Right lobe of liver (tissue), 6 donors: ENCODE data around the gene SCN4A. TPM values are rescaled to one million over a fixed set of nuclear protein-coding genes. Genes with fewer than 3 reads are reported as not detected.
"Not testable (repeated sequence)": the region's sequence is repeated elsewhere in the genome, so short reads cannot be mapped to it uniquely, and the experiment has no call there.

Experiments used
- ATAC-seq, 4 donors: fragments of 200-7000 bp; cut with Tn5 transposase; one replicate each; pipeline ENCODE4 v1.9.1; 2020; ENCODE audit warnings: mild to moderate bottlenecking in 4 of 4, moderate library complexity in 4 of 4
- DNase-seq, 3 donors: peaks; one replicate each; pipeline ENCODE4 v3.0.0-alpha.2; 2020
- H3K27ac ChIP-seq, 3 donors: fragments of 200-600 bp; one replicate each; pipeline ENCODE4 v1.8.0; 2022
- H3K27me3 ChIP-seq, 2 donors: fragments of 200-600 bp; one replicate each; pipeline ENCODE4 v1.8.0; 2022
- H3K36me3 ChIP-seq, 4 donors: fragments of 200-600 bp; sonication (generic) in 1 of 4; one replicate each; pipeline versions ENCODE4 v1.5.1 to v1.8.0; 2017 to 2022; ENCODE audit warnings: control low read depth in 1 of 4
- H3K4me1 ChIP-seq, 4 donors: fragments of 200-600 bp; sonication (generic) in 1 of 4; one replicate each; pipeline versions ENCODE4 v1.5.1 to v1.8.0; 2017 to 2022; ENCODE audit warnings: control low read depth in 1 of 4
- H3K4me3 ChIP-seq, 3 donors: fragments of 200-600 bp; one replicate each; pipeline ENCODE4 v1.8.0; 2022
- H3K9me3 ChIP-seq, 4 donors: fragments of 200-600 bp; sonication (generic) in 1 of 4; one replicate each; pipeline versions ENCODE4 v1.5.1 to v1.8.0; 2017 to 2022; ENCODE audit warnings: control low read depth in 1 of 4
- POLR2A ChIP-seq: fragments of 450-650 bp; IDR thresholded peaks from one replicate; pipeline ENCODE4 v1.6.1; 2017; ENCODE audit warnings: antibody characterized with exemption, mild to moderate bottlenecking
- WGBS: methylation state at CpG from one replicate; pipeline ENCODE4 v1.1.6; 2018; ENCODE audit warnings: low coverage, low lambda C conversion rate; ENCODE audit not compliant: insufficient coverage; ENCODE audit errors: missing lambda C conversion rate; 5-methylcytosine and 5-hydroxymethylcytosine counted together
- intact Hi-C, 2 donors: fragments of 100-400 bp; cut with DNase I; formaldehyde crosslinking; loops; one replicate each; pipeline versions ENCODE4 v1.11.2 to v1.14.1; 2022
- total RNA-seq, 6 experiments: library from RNA; depleted of rRNA in 2 of 6; stranded (reverse); fragments of >200 nt in 2 of 6; fragmentation: NEBNext Ultra II Directional in 3 of 6; extraction: Animal tissue kit (Norgen Biotek cat#: 25700) in 3 of 6; gene quantifications; one replicate each; pipeline versions ENCODE4 v1.1.0 to v1.2.4, GENCODE V29; 2016 to 2023
- TF ChIP-seq, protein P1 (sequence below), 4 donors: fragments of 200-600 bp in 3 of 4; fragments of 450-650 bp in 1 of 4; IDR thresholded peaks; one replicate each; pipeline versions ENCODE4 v1.5.1 to v1.8.0; 2016 to 2022; ENCODE audit warnings: antibody characterized with exemption in 4 of 4, mild to moderate bottlenecking in 2 of 4
- donor health status: DM: no; HTN: yes; CAD: no.
- donor health status: DM: no; HTN: no; CAD: no.
- donor health status: DM: no; HTN: no; CAD: no.
- donor health status: DM: no; HTN: yes; CAD: no.
- donor health status: DM: no; HTN: yes; CAD: no.

Gene SCN4A
- total RNA-seq, 6 experiments from 2014 or later = 0.10 to 1.4 (median 0.20) TPM

GRCh38 chr17:63910096-63910495, 62.6 kb downstream of the SCN4A start:
- H3K4me1 ChIP-seq = no peaks in the 10 kb centered on the region
- no peak for TF ChIP-seq POLR2A
- TF ChIP-seq, protein P1, sequence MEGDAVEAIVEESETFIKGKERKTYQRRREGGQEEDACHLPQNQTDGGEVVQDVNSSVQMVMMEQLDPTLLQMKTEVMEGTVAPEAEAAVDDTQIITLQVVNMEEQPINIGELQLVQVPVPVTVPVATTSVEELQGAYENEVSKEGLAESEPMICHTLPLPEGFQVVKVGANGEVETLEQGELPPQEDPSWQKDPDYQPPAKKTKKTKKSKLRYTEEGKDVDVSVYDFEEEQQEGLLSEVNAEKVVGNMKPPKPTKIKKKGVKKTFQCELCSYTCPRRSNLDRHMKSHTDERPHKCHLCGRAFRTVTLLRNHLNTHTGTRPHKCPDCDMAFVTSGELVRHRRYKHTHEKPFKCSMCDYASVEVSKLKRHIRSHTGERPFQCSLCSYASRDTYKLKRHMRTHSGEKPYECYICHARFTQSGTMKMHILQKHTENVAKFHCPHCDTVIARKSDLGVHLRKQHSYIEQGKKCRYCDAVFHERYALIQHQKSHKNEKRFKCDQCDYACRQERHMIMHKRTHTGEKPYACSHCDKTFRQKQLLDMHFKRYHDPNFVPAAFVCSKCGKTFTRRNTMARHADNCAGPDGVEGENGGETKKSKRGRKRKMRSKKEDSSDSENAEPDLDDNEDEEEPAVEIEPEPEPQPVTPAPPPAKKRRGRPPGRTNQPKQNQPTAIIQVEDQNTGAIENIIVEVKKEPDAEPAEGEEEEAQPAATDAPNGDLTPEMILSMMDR (IDR thresholded peaks at IDR 0.05) = no peak
- H3K9me3 ChIP-seq = no peaks in the 10 kb centered on the region
- H3K27ac ChIP-seq = no peak overlapping the region
- no peak overlapping the region for H3K4me3 ChIP-seq
- intact Hi-C loops = loop anchor here in 1 of 2 donors (5.0 to 10.0 kb wide), 2 partner anchors 117 to 225 kb away; partner anchors contain the start of gene ERN1
- DNase-seq (no peak), ATAC-seq (no peak)
- 60% methylated on average over 1 of the region's 14 CpGs for WGBS
- no peaks in the 10 kb centered on the region for H3K36me3 ChIP-seq
- H3K27me3 ChIP-seq = no peaks in the 10 kb centered on the region

GRCh38 chr17:63909586-63909985, 63.1 kb downstream of the SCN4A start:
- intact Hi-C loops, H3K9me3 ChIP-seq, H3K4me3 ChIP-seq, ATAC-seq, H3K27ac ChIP-seq, H3K4me1 ChIP-seq, H3K27me3 ChIP-seq, DNase-seq, H3K36me3 ChIP-seq: not testable (repeated sequence)
- no CpG with 5 or more reads among the region's 10 CpGs for WGBS

GRCh38 chr17:63907161-63907778, 65.4 kb downstream of the SCN4A start:
- H3K27me3 ChIP-seq, intact Hi-C loops, DNase-seq, H3K9me3 ChIP-seq, H3K4me1 ChIP-seq, H3K27ac ChIP-seq, H3K36me3 ChIP-seq, H3K4me3 ChIP-seq: not testable (repeated sequence)
- TF ChIP-seq, protein P1 (IDR thresholded peaks at IDR 0.05) = peak in 1 of 4 donors; percentile 4
- WGBS = 46% methylated on average over 11 of the region's 12 CpGs
- peak in 3 of 4 donors; percentile 16 to 49 (median 40) for ATAC-seq

- DNase-seq, intact Hi-C loops: not testable (repeated sequence)
These were observed 67.9 kb downstream of the SCN4A start for GRCh38 chr17:63904796-63905195.

GRCh38 chr17:63903787-63904201, 68.9 kb downstream of the SCN4A start:
- H3K36me3 ChIP-seq, H3K27ac ChIP-seq, H3K4me1 ChIP-seq, intact Hi-C loops, H3K4me3 ChIP-seq, DNase-seq, H3K9me3 ChIP-seq, H3K27me3 ChIP-seq: not testable (repeated sequence)
- ATAC-seq = peak; percentile 46 to 68 (median 60)
- TF ChIP-seq, protein P1 (IDR thresholded peaks at IDR 0.05) = peak; percentile 39 to 48 (median 45)
- WGBS = 21% methylated on average over 5 of the region's 5 CpGs

More at GRCh38 chr17:63904796-63905195, 67.9 kb downstream of the SCN4A start:
- 88% methylated on average over 4 of the region's 8 CpGs for WGBS
- not testable (repeated sequence) for H3K36me3 ChIP-seq, H3K4me1 ChIP-seq, H3K4me3 ChIP-seq, ATAC-seq, H3K27ac ChIP-seq, H3K27me3 ChIP-seq, H3K9me3 ChIP-seq

GRCh38 chr17:63901971-63902370, 70.7 kb downstream of the SCN4A start:
- H3K4me3 ChIP-seq, intact Hi-C loops, H3K36me3 ChIP-seq, H3K4me1 ChIP-seq, H3K9me3 ChIP-seq, DNase-seq, H3K27ac ChIP-seq, ATAC-seq, H3K27me3 ChIP-seq: not testable (repeated sequence)
- 85% methylated on average over 2 of the region's 2 CpGs for WGBS

GRCh38 chr17:63898899-63899798, 73.6 kb downstream of the SCN4A start:
- H3K27me3 ChIP-seq, H3K36me3 ChIP-seq, H3K27ac ChIP-seq, DNase-seq, H3K4me1 ChIP-seq, H3K4me3 ChIP-seq, intact Hi-C loops, ATAC-seq, H3K9me3 ChIP-seq: not testable (repeated sequence)
- 74% methylated on average over 4 of the region's 6 CpGs for WGBS

DNA sequence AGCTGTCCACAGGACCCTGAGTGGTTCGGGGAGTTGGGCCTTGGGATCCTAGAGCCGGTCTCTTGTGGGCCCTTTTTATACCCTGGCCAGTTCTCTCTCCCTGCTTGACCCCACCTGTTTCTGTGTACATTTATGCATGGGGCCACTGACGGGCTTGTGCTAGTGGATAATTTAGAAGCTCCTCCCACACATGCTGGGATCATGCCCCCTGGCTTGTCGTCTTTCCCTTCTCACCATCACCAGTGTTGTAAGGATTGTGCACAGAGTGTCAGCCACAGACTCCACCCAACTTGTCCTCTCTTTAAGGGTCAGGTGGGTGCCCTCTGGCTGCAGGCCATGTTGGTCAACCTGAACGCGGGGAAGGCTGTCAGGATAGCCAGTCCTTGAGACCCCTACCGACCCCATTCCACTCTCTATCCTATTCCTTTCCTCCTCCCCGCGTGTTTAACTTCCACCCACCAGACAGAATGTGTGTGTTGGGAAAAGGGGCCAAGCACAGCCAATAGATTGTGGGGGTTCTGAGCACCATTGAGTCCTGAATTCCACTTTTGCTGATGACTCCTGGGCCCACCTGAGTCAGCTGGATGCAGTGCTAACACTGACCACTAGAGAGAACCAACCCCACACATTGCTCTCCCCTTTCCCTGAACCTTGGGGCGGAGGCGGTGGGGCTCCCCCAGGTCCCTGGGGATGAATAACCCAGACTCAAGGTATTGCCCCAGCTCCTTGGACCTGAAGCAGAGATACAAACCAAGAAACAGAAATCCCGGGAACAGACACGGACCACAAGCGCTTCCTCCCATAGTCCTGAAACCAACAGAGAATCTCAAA, 76.0 kb downstream of the SCN4A start, which contains the start of gene CSH1:
TSS of gene CSH1 (minus strand) at position 51 of the 831 bp plus-strand sequence. CDS start 63 bp downstream, outside the sequence.
- H3K27me3 ChIP-seq, H3K4me3 ChIP-seq, DNase-seq, intact Hi-C loops, H3K4me1 ChIP-seq, H3K9me3 ChIP-seq, ATAC-seq, H3K27ac ChIP-seq, H3K36me3 ChIP-seq: not testable (repeated sequence)
- 85% methylated on average over 3 of the region's 14 CpGs for WGBS
